ENCODE results near the gene TRMT44.

TRMT44 gene

GRCh38 chr4:8438743-8439142, 1.8 kb upstream of the TRMT44 start:
- no peak for DNase-seq

DNA sequence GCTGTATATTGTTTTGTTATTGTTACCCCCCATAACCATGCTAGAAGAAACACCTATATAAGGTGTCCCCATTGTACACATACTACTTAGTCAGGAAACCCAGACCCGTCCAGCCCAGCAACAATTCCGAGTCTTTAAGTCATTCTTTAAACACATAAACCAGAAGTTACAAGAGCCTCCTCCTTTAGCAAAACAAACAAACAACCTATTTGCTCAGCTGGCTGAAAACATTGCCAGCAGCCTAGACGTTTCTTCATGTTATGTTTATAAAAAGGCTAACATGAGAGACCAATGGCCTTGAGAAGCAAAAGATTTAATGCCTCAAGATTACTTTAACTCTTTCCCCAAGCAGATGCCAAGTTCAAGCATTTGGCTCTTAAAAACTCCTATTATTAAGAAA, 1.4 kb upstream of the TRMT44 start:
- DNase-seq: no peak

GRCh38 chr4:8439914-8440491, 574 bp upstream of the TRMT44 start:
- peak; percentile 31 for DNase-seq

- no peak for DNase-seq
These were observed 1.0 kb downstream of the TRMT44 start for GRCh38 chr4:8441499-8442091.

DNA sequence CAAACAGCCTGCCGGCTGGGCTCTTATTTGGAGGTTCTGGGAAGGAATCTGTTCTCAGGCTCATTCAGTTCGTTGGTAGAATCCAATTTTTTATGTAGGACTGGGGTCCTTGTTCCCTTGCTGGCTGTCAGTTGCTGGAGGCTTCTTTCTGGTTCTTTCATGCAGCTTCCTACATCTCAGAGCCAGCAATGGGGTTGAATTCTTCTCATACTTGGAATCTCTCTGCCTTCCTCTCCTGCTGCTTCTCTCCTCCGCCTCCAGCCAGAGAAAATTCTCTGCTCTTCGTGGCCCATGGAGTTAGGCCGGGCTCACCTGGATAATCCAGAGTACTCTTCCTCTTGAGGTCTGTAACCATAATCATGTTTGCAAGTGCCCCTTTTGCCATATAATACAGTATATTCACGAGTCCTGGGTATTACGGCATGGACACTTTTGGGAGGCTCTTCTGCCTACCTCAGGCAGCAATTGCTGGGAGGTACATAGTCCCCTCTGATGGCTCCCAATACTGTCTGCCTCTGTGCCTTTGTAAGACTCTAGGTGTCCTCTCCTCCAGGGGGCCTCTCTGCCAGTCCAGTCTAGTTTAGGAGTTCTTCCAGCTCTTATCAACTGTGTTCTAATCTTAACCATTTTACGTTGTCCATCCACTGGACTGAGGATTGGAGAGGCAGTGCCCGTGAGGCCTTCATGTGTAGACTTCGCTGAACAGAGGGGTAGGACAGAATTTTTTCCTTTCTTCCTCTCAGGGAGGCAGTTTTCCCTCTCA, 2.2 kb downstream of the TRMT44 start:
- no peak for DNase-seq

- DNase-seq: no peak
These were observed 3.2 kb downstream of the TRMT44 start for GRCh38 chr4:8443801-8444200.

DNA sequence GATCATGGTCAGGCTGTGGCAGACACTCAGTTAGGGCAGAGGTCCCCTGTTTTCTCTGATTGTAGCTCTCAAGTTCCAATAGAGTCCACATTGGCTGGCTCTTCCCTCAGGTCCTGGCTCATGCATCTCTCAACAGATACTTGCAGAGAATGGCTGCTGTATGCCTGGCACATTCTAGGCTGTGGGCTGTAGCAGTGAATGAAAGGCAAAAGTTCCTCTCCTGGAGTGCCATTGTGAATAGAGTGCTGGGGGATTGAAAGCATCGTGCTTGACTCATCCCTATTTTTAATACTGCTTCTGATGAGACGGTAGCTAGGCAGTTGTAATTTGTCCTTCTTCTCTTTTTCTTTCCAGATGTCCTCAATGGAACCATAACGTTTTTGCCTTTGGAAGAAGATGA, 5.5 kb downstream of the TRMT44 start:
- no peak for DNase-seq

DNA sequence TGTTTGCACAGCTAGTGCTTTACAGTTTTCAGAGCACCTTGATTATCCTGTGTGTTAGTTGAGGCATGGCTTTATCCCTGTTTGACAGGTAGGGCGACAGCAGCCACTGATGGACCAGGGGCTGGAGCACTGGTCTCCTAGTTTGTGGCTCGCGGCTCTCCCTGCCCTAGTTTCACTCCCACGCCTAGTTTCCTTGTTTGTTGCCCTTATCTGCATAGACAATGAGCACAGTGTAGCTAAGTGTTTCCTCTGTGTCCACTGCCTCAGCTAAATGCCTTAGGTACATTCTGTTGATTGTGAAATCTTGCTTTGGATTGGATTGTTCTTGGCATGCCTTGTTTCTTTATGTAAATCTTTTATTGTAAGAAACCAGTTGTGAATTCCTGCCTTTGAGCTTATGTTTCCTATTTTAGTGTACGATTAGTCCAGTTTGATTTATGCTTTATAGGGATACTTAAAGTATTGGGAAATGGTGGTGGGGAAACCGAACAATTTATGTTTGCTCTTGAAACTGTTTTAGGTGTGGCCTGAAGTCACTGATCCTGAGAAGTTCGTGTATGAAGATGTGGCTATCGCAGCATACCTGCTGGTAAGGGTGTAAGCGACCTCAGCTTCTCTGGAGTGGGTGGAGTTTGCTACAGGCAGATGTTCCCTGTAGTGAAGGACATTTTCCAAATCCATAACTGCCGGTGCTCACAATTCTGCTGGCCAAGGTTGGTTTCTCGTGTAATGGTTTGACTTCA, 11.0 kb downstream of the TRMT44 start:
- DNase-seq: no peak

DNA sequence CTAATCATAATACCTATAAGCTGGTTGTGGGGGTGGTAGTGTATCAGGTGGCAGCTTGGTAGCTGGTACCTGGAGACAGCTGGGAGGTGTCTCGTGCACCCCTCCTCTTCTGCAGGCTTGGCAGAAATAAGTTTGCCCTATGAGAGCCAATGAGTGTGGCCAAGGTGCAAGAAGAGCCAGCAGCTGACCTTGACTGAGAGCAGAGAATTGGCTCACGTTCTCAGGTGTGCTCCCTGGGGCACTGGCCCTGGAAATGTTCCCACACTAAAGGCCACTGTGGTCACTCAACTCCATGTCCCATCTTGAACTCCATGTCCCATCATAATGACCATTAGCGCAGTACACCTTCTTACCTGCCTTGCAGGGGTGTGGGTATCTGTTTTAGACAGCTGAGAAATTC, 13.4 kb downstream of the TRMT44 start:
- no peak for DNase-seq

DNA sequence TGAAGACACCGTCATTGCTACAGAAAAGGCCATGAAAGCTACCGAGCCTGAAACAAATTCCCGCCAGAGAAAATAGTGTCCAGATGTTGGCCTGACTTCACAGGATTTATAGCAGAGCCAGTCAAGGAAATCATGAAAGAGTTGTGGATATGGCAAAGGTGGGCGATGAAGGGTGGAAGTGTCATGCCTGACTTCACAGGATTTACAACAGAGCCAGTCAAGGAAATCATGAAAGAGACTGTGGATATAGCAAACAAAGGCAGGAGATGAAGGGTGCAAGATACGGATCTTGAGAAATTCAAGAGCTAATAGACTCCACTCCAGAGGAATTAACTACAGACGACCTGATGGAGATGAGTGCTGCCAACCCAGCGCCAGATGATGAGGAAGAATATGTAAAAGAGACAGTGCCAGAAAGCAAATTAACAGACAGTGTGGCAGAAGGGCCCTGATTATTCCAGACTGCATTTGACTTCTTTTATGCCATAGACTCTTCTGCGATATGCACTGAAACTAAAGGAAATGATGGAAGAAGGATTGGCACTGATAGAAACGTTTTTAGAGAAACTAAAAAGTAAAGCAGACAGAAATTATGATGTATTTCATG, 17.2 kb downstream of the TRMT44 start:
- no peak for DNase-seq

- no peak for DNase-seq
These were observed 19.4 kb downstream of the TRMT44 start for GRCh38 chr4:8459867-8460445.

DNA sequence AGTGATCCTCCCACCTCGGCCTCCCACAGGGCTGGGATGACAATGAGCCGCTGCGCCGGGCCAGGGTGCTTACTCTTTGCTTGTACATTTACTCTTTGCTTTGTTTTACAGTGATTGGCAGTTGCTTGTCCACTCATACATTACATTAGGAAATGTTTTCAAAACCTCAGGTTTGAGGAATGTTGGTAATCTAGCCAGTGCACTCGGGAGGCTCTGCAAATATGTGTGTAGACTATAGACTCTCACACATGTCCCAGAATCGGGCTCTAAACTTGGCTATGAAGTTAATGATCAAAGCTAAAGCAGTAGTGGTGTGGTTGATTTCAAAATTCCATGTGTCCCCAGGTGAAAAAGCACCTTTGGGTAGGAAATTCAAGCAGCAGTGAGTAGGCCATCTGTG, 20.5 kb downstream of the TRMT44 start:
- DNase-seq: no peak

DNA sequence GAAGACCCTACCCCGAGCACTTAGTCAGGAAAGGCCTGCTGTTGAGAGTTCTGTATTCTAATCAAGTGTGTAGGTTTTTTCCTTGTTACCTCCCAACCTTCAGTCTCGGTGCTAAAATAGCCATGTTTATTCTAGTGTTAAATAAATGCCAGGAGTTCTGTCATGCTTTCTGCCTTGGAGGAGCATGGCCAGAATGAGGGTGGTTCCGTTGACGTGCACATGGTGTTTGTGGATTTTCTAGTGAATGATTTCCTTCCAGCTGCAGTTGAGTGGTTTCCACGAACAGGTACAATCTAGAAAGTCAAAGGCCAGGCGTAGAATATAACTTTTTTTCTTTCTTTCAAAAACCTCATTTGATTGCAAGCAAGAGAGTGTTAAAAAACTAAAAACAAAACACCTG, 21.0 kb downstream of the TRMT44 start:
- DNase-seq: no peak

GRCh38 chr4:8463811-8464210, 23.2 kb downstream of the TRMT44 start:
- DNase-seq: no peak

DNA sequence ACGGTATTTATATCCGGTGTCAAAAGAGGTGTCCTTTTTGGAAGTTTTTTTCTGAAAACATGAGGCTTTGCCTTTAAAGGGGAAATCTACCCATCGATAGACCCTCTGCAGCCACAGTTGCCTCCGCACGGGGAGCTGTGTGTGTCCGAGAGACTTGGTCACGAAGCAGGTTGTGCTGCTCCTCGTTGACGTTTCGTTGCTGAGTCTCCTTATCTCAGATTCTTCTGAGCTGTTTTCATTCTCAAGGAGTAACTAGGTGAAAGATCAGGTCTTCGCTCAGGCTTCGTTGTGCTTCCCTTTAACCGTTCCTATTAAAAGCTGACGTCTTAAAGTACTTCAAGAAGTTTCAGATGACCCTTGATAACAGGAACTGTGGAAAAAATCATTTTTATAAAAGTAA, 23.8 kb downstream of the TRMT44 start:
- DNase-seq: no peak

DNA sequence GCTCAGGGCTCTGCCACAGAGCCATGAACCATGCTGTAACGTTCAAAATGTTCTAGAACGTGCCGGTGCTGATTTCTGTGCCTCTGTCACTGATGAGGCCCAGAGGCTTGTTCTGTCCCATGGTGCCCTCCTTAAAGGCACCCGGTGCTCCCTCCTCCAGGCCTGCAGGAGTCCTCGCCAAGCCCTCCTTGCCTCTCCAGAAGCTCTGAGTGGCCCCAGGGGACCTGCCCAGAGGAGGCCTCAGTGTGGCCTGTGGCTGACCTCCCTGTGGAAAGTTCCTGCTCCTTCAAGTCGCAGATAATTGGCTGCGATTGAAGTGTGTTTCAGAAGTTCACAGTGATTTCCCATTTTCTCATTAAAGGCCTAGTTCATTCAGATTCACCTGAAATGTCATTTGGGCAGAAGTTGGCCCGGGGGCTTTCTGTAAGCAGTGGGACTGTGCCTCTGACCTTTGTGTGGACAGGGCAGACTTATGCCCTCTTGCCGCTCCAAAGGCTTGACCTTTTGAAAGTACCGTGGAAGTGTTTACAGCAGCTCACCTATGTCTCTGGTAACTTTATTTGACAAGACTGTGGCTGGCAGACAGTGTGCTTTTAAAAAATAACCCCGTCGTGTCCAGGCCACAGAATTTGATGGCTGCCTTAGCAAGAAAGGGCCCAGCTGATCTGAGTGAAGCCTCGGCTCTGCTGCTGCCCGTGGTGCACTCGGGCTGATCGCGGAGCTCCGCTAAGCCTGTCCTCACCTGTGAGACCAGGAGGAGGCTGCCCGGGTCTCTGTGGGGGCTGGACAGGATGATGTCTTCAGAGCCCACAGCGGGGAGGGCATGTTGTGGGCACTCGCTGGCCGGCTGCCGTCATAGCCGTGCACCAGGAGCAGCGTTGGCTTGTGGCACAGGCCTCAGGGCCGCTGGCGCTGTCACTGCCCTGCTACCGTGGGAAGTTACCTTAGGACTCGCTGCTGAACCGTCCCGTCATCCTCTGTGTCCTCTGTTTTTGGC, 25.3 kb downstream of the TRMT44 start:
- no peak for DNase-seq

- DNase-seq: no peak
These were observed 26.4 kb downstream of the TRMT44 start for GRCh38 chr4:8467016-8467415.

- peak; percentile 80 for DNase-seq
These were observed 28.4 kb downstream of the TRMT44 start for GRCh38 chr4:8468746-8469535.

DNA sequence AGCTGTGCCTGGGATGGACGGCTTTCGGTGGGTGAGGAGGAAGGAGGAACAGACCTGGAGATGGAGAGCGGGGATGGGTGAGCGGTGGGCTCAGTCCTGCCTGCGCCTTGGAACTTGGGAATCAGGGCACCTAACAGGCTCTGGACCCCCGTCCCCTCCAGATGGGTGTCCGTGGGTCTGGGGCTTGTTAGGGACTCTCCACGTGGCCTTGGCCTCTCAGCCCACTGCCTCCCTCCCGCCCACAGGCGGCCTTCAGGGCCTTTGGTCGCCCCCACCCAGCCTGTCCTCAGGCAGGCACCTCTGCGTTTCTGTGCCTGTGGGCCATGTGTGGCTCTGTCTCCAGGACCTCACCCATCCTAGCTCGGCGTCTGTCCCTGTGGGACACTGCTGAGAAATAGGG, 29.0 kb downstream of the TRMT44 start:
- DNase-seq: no peak

- DNase-seq: no peak
These were observed 30.0 kb downstream of the TRMT44 start for GRCh38 chr4:8470451-8471024.

All from femur (tissue), 1 donor.